NCI-H345 treated with DMSO at 0.1 percent for 48 hours (cell line): ENCODE results near the gene PHIP.

Experiments used
- DNase-seq: peaks from one replicate; lab custom pipeline; 2025; ENCODE audit not compliant: unreplicated experiment; lab: John Stamatoyannopoulos, UW

Gene PHIP

GRCh38 chr6:79071547-79071946 lies 6.5 kb downstream of the PHIP start:
- DNase-seq: no peak

DNA sequence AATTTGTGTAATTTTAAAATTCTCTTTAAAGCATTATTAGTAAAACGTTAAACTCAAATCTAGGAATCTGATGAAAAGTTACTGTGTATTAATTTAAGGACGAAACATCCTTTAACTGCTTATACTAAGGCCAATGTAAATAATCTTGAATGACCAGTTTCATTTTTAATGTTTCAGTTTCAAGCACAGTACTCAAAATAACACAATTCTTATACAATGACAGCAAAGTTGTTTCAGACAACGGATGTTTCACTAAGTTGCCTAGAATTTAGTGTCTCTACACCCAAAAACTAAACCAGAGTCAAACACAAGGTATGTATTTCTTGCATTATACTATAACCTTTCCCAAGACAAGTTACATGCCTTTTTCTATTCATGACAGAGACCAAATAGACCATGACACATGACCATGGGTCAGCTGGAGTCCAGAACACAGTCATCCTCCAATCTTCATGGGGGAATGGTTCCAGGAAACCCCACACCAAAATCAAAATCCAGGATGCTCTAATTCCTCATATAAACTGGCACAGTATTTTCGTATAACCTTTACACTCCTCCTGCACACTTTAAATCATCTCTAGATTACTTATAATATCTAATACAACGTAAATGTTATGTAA lies 7.7 kb downstream of the PHIP start:
- no peak for DNase-seq

GRCh38 chr6:79066828-79067227 lies 11.2 kb downstream of the PHIP start:
- no peak for DNase-seq

DNA sequence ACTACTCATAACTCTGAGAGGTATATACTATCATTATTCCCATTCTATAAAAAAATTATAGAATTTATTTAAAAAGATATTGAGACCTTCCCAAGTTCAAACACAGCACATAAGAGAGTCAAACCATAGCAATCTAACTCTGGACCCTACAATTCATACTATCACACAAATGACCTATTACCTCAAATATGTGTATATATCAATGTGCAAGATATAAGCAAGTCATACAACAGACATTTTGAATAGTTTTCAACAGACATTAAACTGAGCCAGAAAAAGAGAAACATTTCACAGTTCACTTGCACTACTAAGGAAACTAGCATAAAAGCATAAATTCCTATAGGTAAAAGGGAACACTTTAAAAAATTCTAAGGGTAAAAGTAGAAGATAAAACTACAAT lies 11.7 kb downstream of the PHIP start:
- no peak for DNase-seq

DNA sequence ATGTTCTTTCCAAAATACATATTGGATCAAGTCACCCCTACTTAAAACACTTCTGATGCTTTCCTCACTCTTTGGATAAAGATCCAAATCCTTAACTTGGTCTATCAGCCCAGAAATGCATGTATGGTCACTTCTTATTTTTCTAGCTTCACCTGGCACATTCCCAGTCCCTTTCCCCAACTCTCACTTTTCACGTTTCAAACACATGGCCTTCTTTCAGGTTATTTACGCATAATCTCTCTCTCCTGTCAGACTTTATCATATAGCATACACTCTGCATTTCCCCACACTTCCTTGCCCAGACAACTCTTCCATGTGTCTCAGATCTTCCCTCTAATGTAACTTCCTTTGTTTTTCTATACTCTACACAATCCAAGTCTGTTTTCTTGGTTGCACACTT lies 12.8 kb downstream of the PHIP start:
- no peak for DNase-seq

- no peak for DNase-seq
These were observed 13.4 kb downstream of the PHIP start for GRCh38 chr6:79064635-79065034.

DNA sequence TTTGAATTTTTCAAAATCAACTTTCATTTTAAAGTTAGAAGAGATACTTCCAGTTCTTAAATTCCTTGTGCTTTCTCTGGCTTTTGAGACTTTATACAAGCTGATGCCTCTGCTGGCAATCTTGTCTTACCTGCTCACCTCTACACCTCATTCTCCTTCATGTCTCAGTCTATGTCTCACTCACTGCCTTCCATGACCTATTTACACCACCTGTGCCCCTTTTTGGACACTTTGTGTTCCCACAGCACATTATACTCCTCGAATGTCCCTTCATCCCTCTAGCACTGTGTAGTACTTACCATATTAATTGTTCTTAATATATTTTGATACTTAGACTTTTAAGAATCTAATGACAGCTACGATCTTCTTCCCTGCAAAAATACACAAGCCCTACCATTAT lies 15.3 kb downstream of the PHIP start:
- no peak for DNase-seq

- no peak for DNase-seq
These were observed 20.3 kb downstream of the PHIP start for GRCh38 chr6:79057746-79058145.

DNA sequence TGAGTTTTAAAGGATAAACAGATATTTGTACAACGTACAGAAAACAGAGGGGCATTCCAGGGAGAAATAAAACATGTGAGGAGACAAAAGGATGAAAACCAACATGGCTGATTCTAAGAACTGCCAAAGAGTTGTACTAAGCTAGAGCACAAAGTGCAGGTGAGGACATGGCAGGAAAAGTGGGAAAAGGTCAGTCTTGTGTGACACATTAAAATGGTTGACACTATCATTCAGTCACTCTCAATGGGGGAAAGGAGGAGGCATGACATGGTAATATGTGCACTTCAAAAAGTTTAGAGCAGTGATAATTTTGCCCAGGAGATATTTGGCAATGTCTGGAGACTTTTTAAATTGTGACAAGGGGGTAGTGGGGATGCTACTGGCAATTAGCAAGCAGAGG lies 21.8 kb downstream of the PHIP start:
- no peak for DNase-seq

DNA sequence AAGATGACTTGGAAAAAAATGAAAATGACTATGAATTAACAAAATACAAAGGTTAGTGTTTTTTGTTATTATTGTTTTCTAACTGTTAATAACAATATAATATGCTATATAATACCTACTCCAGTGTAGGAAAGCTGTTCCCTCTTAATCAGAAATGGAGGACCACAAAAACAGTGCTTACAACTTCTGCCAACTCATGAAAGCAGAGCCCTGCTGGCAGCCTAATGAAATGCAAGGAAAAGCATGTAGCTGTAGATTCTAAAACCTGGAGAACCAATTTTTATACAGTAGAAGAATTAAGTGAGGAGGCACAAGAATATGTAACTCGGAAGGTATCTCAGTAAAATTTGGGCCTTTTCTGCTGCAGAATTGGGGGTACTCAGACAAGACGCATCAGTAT lies 29.4 kb downstream of the PHIP start:
- no peak for DNase-seq

DNA sequence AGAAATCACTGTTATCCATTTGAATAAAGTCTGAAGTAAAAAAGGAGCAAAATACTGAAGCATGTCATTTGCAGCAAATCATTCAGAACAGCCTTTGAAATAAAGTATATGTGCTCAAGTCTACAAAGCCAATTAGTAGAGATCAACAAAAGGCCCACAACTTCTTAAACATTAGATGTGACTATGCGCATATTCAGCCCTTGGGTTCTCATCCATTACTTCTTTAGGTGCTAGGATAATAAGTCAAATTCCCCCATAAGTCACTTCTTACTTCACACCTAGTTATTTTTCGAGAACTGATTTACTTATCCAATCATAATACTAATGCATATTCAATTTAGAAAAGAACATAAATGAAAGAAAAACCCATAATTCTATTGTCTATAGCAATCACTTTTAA lies 31.0 kb downstream of the PHIP start:
- DNase-seq: no peak

DNA sequence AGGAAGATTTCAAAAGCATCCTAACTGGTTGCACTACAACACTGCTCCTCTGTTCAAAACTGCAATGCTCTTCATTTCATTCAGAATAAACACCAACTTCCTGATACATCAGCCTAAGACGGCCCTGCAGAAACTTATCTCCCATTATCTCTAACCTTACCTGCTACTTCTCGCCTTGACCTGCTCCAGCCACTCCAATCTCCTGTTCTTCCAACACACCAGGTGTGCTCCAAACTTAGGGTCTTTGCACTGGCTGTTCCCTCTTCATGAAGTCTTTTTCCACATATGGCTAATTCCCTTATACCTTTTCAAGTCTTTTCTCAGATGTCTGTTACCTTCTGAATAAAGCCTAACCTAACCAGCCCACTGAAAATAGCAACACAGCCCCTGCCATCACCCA lies 32.1 kb downstream of the PHIP start:
- DNase-seq: no peak

GRCh38 chr6:79042799-79043126 lies 35.3 kb downstream of the PHIP start:
- DNase-seq: no peak

GRCh38 chr6:79042088-79042798 lies 35.8 kb downstream of the PHIP start:
- no peak for DNase-seq

DNA sequence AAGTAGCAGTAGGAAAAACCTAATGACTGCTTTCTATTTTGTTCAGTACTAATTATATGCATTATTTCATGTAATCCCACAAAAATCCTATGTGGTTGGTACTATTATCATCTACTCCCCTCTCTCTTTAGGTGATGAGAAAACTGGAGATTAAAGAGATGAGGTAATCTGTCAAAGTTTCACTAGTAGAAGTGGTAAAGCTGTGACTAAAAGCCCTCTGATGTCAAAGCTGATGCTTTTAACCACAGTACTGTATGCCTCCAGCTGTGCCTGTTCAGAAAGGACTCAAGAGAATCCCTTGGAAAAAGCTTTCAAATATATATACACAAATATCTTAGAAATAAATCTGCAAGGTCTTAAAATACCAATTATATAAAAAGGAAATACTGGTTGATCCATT lies 38.0 kb downstream of the PHIP start:
- DNase-seq: no peak

DNA sequence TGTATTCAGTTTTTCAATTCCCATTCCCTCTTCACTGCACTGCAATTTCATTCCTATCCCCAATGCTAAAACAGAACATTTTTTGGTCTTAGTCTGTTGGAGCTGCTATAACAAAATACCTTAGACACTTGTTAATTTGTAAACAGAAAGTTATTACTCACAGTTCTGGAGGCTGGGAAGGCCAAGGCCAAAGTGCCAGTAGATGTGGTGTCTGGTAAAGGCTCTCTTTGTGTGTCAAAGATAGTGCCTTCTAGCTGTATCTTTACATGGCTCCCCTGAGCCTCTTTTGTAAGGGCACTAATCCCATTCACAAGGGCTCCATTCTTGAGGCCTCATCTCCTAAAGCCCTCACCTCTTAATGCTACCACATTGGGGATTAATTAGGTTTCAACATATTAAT lies 40.0 kb downstream of the PHIP start:
- DNase-seq: no peak

- DNase-seq: no peak
These were observed 43.2 kb downstream of the PHIP start for GRCh38 chr6:79034865-79035264.

GRCh38 chr6:79033279-79033678 lies 44.8 kb downstream of the PHIP start:
- no peak for DNase-seq

- DNase-seq: no peak
These were observed 46.0 kb downstream of the PHIP start for GRCh38 chr6:79031821-79032590.

- no peak for DNase-seq
These were observed 47.5 kb downstream of the PHIP start for GRCh38 chr6:79030511-79030910.

- no peak for DNase-seq
These were observed 48.0 kb downstream of the PHIP start for GRCh38 chr6:79030023-79030422.

GRCh38 chr6:79028641-79029314 lies 49.3 kb downstream of the PHIP start:
- DNase-seq: no peak
